HCT116 (cell line): Measurements from ENCODE around the gene FGGY. TPM values are rescaled to one million over a fixed set of nuclear protein-coding genes. Genes with fewer than 3 reads are reported as not detected.

Experiments used
- ATAC-seq: fragments of 200-7000 bp; cut with Tn5 transposase; 2 replicates; pipeline ENCODE4 v1.9.1; 2020; ENCODE audit warnings: mild to moderate bottlenecking, moderate library complexity
- BruUV-seq: library from RNA; stranded (reverse); fragments of 400-500 nt; replicated peaks from 2 replicates; lab custom pipeline; 2021; lab: Mats Ljungman, UMichigan
- CTCF ChIA-PET: fragments of 300-600 bp; sonication (Branson Sonifier 250); formaldehyde crosslinking; loops from one replicate; lab custom pipeline; 2021; ENCODE audit warnings: antibody characterized with exemption; lab: Charles Lee
- POLR2A ChIA-PET: fragments of 300-600, 350-600 bp; sonication (Branson Sonifier 250); formaldehyde crosslinking; loops from one replicate; lab custom pipeline; 2021; ENCODE audit warnings: antibody characterized with exemption; lab: Charles Lee
- RAD21 ChIA-PET, 2 experiments: fragments of 300-600 bp; sonication (Branson Sonifier 250); formaldehyde crosslinking; loops; one replicate each; lab custom pipeline; 2023; ENCODE audit warnings: low total read pairs in 2 of 2; ENCODE audit not compliant: uncharacterized antibody in 2 of 2, unreplicated experiment in 2 of 2, low non-redundant PET in 1 of 2; lab: Charles Lee
- DNase-seq: peaks from one replicate; pipeline ENCODE4 v3.0.0-alpha.2; 2010; ENCODE audit warnings: low read depth, low spot score
- H2AFZ ChIP-seq: fragments of 200-600 bp; shearing (Covaris generic), sonication (generic); 2 replicates; pipeline ENCODE4 v1.6.1; 2017; ENCODE audit warnings: low read depth, mixed run types, mixed read lengths, antibody characterized with exemption, low read length; ENCODE audit not compliant: poor library complexity, severe bottlenecking
- H3K27ac ChIP-seq: 2 replicates; pipeline ENCODE4 v1.5.1; 2012; ENCODE audit warnings: low read depth, low read length
- H3K27me3 ChIP-seq: fragments of 200-600 bp; sonication (generic); 2 replicates; pipeline ENCODE4 v1.6.1; 2016; ENCODE audit warnings: mixed run types, low read length, mixed read lengths; ENCODE audit not compliant: insufficient read depth
- H3K36me3 ChIP-seq, 2 experiments: fragments of 200-500 bp in 1 of 2; fragments of 200-600 bp in 1 of 2; sonication (Bioruptor generic) in 1 of 2; sonication (generic) in 1 of 2; 2 replicates each; pipeline versions ENCODE4 v1.5.1 to v1.6.1; 2014 to 2016; ENCODE audit warnings: low read length in 2 of 2, inconsistent platforms in 1 of 2, mixed read lengths in 1 of 2, mixed run types in 1 of 2; ENCODE audit not compliant: insufficient read depth in 2 of 2, control insufficient read depth in 1 of 2
- H3K4me1 ChIP-seq, 2 experiments: fragments of 200-600 bp in 1 of 2; sonication (generic) in 1 of 2; 2 replicates each; pipeline versions ENCODE4 v1.5.1 to v1.6.1; 2012 to 2017; ENCODE audit warnings: low read length in 2 of 2, inconsistent platforms in 1 of 2, mild to moderate bottlenecking in 1 of 2, mixed read lengths in 1 of 2, mixed run types in 1 of 2, moderate library complexity in 1 of 2; ENCODE audit not compliant: insufficient read depth in 2 of 2, control insufficient read depth in 1 of 2
- H3K4me2 ChIP-seq: fragments of 200-600 bp; sonication (generic); 2 replicates; pipeline ENCODE4 v1.6.1; 2017; ENCODE audit warnings: mixed run types, low read length, mixed read lengths
- H3K4me3 ChIP-seq, 2 experiments: fragments of 200-600 bp in 1 of 2; sonication (generic) in 1 of 2; replicated peaks in 1 of 2; 2 replicates each; pipeline ENCODE4 v1.5.1; 2011 to 2016; ENCODE audit warnings: low read length in 2 of 2, control low read depth in 1 of 2, low read depth in 1 of 2, mild to moderate bottlenecking in 1 of 2, mixed read lengths in 1 of 2, mixed run types in 1 of 2
- H3K79me2 ChIP-seq: fragments of 200-600 bp; sonication (generic); 2 replicates; pipeline ENCODE4 v1.6.1; 2017; ENCODE audit warnings: mild to moderate bottlenecking, mixed run types, low read length, moderate library complexity, mixed read lengths; ENCODE audit not compliant: insufficient read depth
- H3K9ac ChIP-seq: fragments of 200-600 bp; sonication (generic); 2 replicates; pipeline ENCODE4 v1.6.1; 2016; ENCODE audit warnings: low read length, mixed read lengths
- H3K9me2 ChIP-seq: fragments of 200-600 bp; sonication (generic), shearing (Covaris generic); 2 replicates; pipeline ENCODE4 v1.6.1; 2017; ENCODE audit warnings: mixed run types, mild to moderate bottlenecking, moderate library complexity; ENCODE audit not compliant: insufficient read depth
- H3K9me3 ChIP-seq, 2 experiments: fragments of 200-500 bp in 1 of 2; fragments of 200-600 bp in 1 of 2; sonication (Bioruptor generic) in 1 of 2; sonication (generic) in 1 of 2; 2 replicates each; pipeline ENCODE4 v1.6.1; 2014 to 2017; ENCODE audit warnings: low read length in 2 of 2, mixed read lengths in 2 of 2, inconsistent platforms in 1 of 2, low read depth in 1 of 2, mild to moderate bottlenecking in 1 of 2, mixed run types in 1 of 2, moderate library complexity in 1 of 2; ENCODE audit not compliant: control insufficient read depth in 1 of 2, insufficient read depth in 1 of 2
- H4K20me1 ChIP-seq: fragments of 200-600 bp; sonication (generic), shearing (Covaris generic); 2 replicates; pipeline ENCODE4 v1.6.1; 2017; ENCODE audit warnings: mixed run types, mild to moderate bottlenecking, moderate library complexity; ENCODE audit not compliant: insufficient read depth
- CBX3 ChIP-seq: IDR thresholded peaks from 2 replicates; pipeline ENCODE4 v1.6.1; 2012; ENCODE audit warnings: low read depth
- CEBPB ChIP-seq: IDR thresholded peaks from 2 replicates; pipeline ENCODE4 v1.6.1; 2012; ENCODE audit warnings: low read depth
- ELF1 ChIP-seq: IDR thresholded peaks from 2 replicates; pipeline ENCODE4 v1.6.1; 2012; ENCODE audit warnings: low read depth, borderline replicate concordance
- EZH2 ChIP-seq: fragments of 200-600 bp; sonication (generic); IDR thresholded peaks from 2 replicates; pipeline ENCODE4 v1.6.1; 2017; ENCODE audit warnings: antibody characterized with exemption, mixed run types
- FOSL1 ChIP-seq: IDR thresholded peaks from 2 replicates; pipeline ENCODE4 v1.6.1; 2012; ENCODE audit warnings: low read depth
- JUND ChIP-seq: IDR thresholded peaks from 2 replicates; pipeline ENCODE4 v1.6.1; 2012
- MAX ChIP-seq: IDR thresholded peaks from 2 replicates; pipeline ENCODE4 v1.6.1; 2012
- POLR2A ChIP-seq: IDR thresholded peaks from 2 replicates; pipeline ENCODE4 v1.7.0; 2011; ENCODE audit warnings: borderline replicate concordance; ENCODE audit not compliant: insufficient read depth, insufficient read length; ENCODE audit errors: extremely low read depth
- RAD21 ChIP-seq: IDR thresholded peaks from 2 replicates; pipeline ENCODE4 v1.6.1; 2012; ENCODE audit warnings: low read depth, mild to moderate bottlenecking
- SP1 ChIP-seq: IDR thresholded peaks from 2 replicates; pipeline ENCODE4 v1.6.1; 2012; ENCODE audit warnings: low read depth
- SRF ChIP-seq: IDR thresholded peaks from 2 replicates; pipeline ENCODE4 v1.6.1; 2012; ENCODE audit warnings: low read depth
- TCF7L2 ChIP-seq: IDR thresholded peaks from 2 replicates; pipeline ENCODE4 v1.7.0; 2011; ENCODE audit warnings: borderline replicate concordance, inconsistent platforms; ENCODE audit not compliant: insufficient read depth, insufficient read length; ENCODE audit errors: extremely low read depth
- YY1 ChIP-seq: IDR thresholded peaks from 2 replicates; pipeline ENCODE4 v1.6.1; 2011; ENCODE audit warnings: low read length, low read depth, moderate library complexity, mild to moderate bottlenecking; ENCODE audit not compliant: insufficient replicate concordance; ENCODE audit errors: extremely low read depth
- ZBTB33 ChIP-seq: IDR thresholded peaks from 2 replicates; pipeline ENCODE4 v1.6.1; 2011; ENCODE audit warnings: mild to moderate bottlenecking, low read length, moderate library complexity; ENCODE audit not compliant: insufficient replicate concordance; ENCODE audit errors: extremely low read depth
- ZFX ChIP-seq: fragments of 450-650 bp; IDR thresholded peaks from 2 replicates; pipeline ENCODE4 v1.6.1; 2017
- ZNF274 ChIP-seq: fragments of 200-500 bp; sonication (Bioruptor generic); IDR thresholded peaks from 2 replicates; pipeline ENCODE4 v1.6.1; 2014; ENCODE audit warnings: mild to moderate bottlenecking, low read depth, low read length, inconsistent platforms
- intact Hi-C: fragments of 100-400 bp; cut with micrococcal nuclease; formaldehyde crosslinking; loops from 2 replicates; pipeline ENCODE4 v1.10.0; 2022
- total RNA-seq: library from RNA; stranded (reverse); gene quantifications from one replicate; pipeline ENCODE4 v1.2.1, GENCODE V29; 2021; ENCODE audit not compliant: unreplicated experiment
- TF ChIP-seq, protein P1 (sequence below): IDR thresholded peaks from 2 replicates; pipeline ENCODE4 v1.6.1; 2012; ENCODE audit warnings: low read depth

The FGGY gene
- total RNA-seq, 1 experiment from 2014 or later = 10.6 TPM

GRCh38 chr1:59639266-59639665 lies 342.4 kb downstream of the FGGY start:
- Histone ChIP-seq H3K9me3 (no peaks in the 10 kb centered on the region), H3K79me2 (no peaks in the 10 kb centered on the region), H3K4me2 (no peak overlapping the region), H3K4me1 (no peaks in the 10 kb centered on the region), H3K27me3 (no peaks in the 10 kb centered on the region), H3K9me2 (no peaks in the 10 kb centered on the region), H3K9ac (no peak overlapping the region), H4K20me1 (no peaks in the 10 kb centered on the region), H3K27ac (no peak overlapping the region), H2AFZ (no peak overlapping the region)
- no TSS peak for BruUV-seq
- ATAC-seq (no peak), DNase-seq (no peak)
- ChIA-PET RAD21 (no interaction called here), POLR2A (no interaction called here), CTCF (no interaction called here)
- intact Hi-C loops = no loop called here
- TF ChIP-seq SRF (no peak), SP1 (no peak), JUND (no peak), MAX (no peak), CBX3 (no peak), YY1 (no peak), FOSL1 (no peak)
- TF ChIP-seq, all 23 proteins: peak for 0
- no peak overlapping the region for H3K4me3 ChIP-seq
- H3K36me3 ChIP-seq = no peaks in the 10 kb centered on the region

DNA sequence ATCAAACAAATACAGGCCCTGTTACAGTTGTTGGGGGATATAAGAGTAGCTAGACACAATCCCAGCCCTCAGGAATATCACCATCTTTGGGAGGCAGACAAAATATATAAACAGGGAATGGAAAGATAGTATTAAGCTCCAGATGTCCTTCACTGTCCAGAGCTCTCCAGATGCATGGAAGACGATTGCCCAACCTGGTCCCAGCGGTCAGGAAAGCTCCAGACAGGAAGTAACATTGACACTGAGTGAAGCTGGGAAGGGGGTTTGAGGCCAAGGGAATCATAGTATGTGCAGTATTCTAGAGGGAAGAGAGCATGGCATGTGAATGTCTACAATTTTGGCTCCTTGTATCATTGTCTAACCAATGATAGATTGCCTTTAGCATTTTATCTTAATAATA lies 344.0 kb downstream of the FGGY start:
- DNase-seq = no peak
- no peak overlapping the region for H3K27ac ChIP-seq
- ChIA-PET CTCF (no interaction called here), RAD21 (no interaction called here), POLR2A (no interaction called here)
- H3K36me3 ChIP-seq = no peaks in the 10 kb centered on the region
- H3K4me2 ChIP-seq = no peak overlapping the region
- no peaks in the 10 kb centered on the region for H3K4me1 ChIP-seq
- no peaks in the 10 kb centered on the region for H3K9me3 ChIP-seq
- no peak overlapping the region for H3K4me3 ChIP-seq
- no peaks in the 10 kb centered on the region for H3K9me2 ChIP-seq
- intact Hi-C loops = no loop called here
- TF ChIP-seq RAD21 (no peak), SRF (no peak), POLR2A (no peak), TCF7L2 (no peak), CEBPB (no peak), ZBTB33 (no peak), YY1 (no peak), EZH2 (no peak), ELF1 (no peak), CBX3 (no peak), ZFX (no peak), ZNF274 (no peak), FOSL1 (no peak)
- TF ChIP-seq, protein P1, sequence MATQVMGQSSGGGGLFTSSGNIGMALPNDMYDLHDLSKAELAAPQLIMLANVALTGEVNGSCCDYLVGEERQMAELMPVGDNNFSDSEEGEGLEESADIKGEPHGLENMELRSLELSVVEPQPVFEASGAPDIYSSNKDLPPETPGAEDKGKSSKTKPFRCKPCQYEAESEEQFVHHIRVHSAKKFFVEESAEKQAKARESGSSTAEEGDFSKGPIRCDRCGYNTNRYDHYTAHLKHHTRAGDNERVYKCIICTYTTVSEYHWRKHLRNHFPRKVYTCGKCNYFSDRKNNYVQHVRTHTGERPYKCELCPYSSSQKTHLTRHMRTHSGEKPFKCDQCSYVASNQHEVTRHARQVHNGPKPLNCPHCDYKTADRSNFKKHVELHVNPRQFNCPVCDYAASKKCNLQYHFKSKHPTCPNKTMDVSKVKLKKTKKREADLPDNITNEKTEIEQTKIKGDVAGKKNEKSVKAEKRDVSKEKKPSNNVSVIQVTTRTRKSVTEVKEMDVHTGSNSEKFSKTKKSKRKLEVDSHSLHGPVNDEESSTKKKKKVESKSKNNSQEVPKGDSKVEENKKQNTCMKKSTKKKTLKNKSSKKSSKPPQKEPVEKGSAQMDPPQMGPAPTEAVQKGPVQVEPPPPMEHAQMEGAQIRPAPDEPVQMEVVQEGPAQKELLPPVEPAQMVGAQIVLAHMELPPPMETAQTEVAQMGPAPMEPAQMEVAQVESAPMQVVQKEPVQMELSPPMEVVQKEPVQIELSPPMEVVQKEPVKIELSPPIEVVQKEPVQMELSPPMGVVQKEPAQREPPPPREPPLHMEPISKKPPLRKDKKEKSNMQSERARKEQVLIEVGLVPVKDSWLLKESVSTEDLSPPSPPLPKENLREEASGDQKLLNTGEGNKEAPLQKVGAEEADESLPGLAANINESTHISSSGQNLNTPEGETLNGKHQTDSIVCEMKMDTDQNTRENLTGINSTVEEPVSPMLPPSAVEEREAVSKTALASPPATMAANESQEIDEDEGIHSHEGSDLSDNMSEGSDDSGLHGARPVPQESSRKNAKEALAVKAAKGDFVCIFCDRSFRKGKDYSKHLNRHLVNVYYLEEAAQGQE = no peak
- no peaks in the 10 kb centered on the region for H3K27me3 ChIP-seq
- H4K20me1 ChIP-seq = no peaks in the 10 kb centered on the region
- H3K9ac ChIP-seq = no peak overlapping the region
- no peak overlapping the region for H2AFZ ChIP-seq
- ATAC-seq = no peak
- no peaks in the 10 kb centered on the region for H3K79me2 ChIP-seq
- no TSS peak for BruUV-seq
